GM18517 (cell line): ENCODE data around the gene RHOU.
"Not testable (repeated sequence)": the region's sequence is repeated elsewhere in the genome, so short reads cannot be mapped to it uniquely, and the experiment has no call there.

ENCODE experiments used
- ATAC-seq: cut with Tn5 transposase; IDR thresholded peaks from one replicate; pipeline ENCODE4 v1.9.1; 2021; ENCODE audit warnings: mild to moderate bottlenecking, moderate library complexity; ENCODE audit not compliant: unreplicated experiment

RHOU gene

DNA sequence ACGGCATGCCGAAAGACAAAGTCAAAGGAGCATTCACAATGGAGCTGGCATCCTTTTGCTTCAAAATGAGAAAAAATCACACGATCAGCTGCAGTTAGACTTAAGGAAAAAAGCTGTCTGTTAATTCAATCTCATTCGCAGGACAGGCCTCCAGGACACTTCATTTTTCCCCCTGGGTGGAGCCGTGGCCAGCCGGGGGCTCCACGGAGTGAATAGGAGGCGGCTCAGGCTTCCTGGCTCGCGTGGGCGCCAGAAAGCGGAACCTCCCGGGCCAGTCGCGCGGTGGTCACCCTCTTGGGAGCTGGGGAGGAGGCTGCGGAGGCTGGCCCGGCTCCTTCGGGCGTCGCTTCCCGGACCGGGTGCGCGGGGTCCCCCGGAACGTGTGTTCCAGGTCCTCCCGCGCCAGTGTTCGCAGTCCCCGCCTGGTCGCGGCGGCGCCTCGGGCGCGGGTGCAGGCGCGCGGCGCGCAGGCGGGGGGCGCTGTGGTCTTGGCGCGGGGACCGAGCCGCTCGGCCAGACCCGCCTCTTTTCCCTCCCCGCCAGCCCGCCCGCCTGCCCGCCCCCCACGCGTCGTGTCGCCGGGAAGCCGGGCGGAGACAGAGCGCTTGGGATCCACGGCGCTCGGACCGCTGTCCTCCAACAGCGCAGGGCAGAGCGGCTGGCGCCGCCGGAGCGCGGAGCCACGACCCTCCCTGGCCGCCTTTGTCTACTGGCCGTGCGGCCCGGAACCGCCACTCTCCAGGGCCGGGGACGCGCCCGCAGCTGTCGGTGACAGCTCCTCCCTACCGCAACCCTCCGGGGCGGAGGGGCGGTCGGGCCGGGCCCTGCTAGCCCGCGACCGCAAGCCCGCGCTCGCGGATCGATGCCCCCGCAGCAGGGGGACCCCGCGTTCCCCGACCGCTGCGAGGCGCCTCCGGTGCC, at the start of gene RHOU:
Gene RHOU (plus strand): TSS at position 599 of the 921 bp plus-strand sequence. CDS start 264 bp downstream, at position 863.
- peak; percentile 64 for ATAC-seq

- no peak for ATAC-seq
Measured at GRCh38 chr1:228687587-228687986, 47.7 kb upstream of the RHOU start.

DNA sequence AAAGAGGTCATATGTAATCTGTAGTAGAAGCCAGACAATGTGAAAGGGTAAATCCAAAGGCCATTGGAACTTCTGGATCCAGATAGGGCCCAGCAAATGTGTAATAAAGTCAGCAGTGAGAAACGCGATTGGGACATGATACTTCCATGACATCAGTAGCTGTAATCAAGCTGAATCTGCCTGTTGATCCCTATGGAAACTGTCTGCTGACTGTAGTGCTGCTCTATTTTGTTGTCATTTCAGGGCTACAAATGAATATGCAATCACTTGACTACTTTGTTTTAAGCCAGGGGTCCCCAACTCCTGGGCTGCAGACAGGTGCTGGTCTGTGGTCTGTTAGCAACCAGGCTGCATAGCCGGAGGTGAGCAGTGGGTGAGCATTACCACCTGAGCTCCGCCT, 46.0 kb upstream of the RHOU start:
- no peak for ATAC-seq

- ATAC-seq: no peak
Measured at GRCh38 chr1:228691211-228691610, 44.1 kb upstream of the RHOU start.

DNA sequence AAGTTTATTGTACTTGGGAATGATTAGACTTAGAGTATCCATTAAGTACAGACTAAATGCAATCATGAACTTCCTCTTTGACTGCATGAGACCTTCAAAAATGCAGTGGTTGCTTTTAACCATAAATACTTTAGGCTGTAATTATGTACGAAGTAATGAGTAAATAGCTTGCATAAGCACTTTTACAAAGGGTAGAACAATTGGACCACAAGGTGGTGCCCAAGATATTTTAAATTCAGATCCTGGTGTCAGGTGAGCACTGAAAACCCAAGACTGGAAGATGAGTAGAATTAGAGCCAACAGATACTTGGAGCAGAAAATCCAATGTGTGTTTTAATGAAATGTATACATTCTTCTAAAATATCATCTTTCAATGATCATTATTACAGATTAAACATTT, 43.4 kb upstream of the RHOU start:
- ATAC-seq: no peak

- not testable (repeated sequence) for ATAC-seq
Measured at GRCh38 chr1:228694447-228694846, 40.8 kb upstream of the RHOU start.

- ATAC-seq: no peak
Measured at GRCh38 chr1:228695015-228695955, 40.0 kb upstream of the RHOU start.

GRCh38 chr1:228697207-228698016, 37.9 kb upstream of the RHOU start:
- ATAC-seq: no peak

- ATAC-seq: no peak
Measured at GRCh38 chr1:228698017-228698329, 37.3 kb upstream of the RHOU start.

- ATAC-seq: no peak
Measured at GRCh38 chr1:228702433-228702832, 32.8 kb upstream of the RHOU start.

DNA sequence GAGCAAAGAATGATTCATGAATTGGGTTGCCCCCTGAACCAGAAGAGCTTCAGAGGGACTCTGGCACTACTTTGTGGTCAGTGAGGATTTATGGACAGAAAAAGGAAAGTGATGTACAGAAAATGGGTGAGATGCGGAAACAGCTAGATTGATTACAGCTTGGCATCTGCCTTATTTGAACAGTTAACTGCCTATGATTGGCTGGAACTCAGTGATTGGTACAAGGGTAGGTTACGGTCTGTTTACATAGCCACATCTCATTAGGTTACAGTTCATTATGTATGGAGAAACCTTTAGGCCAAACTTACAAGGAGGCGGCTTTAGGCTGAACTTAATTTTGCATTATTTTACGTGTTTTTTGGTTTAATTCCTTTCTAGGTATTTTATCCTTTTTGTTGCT, 29.0 kb upstream of the RHOU start:
- no peak for ATAC-seq

- no peak for ATAC-seq
Measured at GRCh38 chr1:228717081-228717480, 18.2 kb upstream of the RHOU start.

DNA sequence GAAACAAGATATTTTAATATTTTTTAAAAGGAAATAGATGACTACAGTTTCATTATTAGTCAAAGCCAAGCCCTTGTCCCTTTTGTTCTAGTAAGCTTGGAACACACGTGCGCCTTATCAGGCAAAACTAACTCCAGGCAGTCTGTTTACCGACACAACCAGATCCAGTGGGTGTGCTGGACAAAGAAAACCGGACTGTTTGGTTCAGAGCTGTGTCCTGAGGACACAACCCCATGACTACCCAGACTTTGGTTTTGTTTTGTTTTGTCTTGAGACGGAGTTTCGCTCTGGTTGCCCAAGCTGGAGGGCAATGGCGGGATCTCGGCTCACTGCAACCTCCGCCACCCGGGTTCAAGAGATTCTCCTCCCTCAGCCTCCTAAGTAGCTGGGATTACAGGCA, 13.9 kb upstream of the RHOU start:
- ATAC-seq: no peak

DNA sequence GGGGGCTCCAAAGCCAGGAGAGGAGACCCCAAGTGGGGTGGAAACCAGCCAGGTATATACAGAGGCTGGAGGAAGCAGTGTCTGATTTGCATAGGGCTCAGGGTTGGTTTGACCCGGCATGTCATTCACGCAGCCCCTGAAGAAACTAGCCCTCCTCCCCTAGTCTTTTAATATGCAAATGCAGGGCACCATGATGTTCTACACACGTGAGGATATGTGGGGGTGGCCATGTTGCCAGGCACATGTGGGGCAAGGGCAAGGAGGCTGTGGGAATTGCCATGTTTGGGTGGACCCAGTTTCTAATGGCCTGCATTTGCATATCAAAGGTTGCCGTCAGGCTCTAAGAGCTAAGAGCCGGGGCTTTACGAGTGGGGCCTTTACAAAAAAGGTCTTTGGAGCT, 12.0 kb upstream of the RHOU start:
- no peak for ATAC-seq

DNA sequence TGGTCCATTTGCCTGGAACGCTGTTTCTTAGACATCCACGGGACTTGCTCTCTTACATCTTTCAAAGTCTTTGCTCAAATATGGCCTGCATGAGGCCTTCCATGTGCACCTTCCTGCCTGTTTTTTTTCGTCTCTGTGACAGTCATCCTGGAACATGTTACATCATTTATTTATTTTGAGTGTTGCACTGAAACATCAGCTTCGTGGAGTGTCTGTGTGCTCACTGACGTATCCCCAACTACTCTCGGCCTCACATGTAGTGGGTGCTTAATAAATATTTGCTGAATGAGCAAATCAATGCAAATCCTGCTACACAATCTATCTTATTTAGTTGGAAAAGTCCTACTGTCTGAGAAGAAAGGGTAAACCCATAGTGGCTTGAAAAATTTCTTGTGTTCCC, 11.4 kb upstream of the RHOU start:
- ATAC-seq: no peak

DNA sequence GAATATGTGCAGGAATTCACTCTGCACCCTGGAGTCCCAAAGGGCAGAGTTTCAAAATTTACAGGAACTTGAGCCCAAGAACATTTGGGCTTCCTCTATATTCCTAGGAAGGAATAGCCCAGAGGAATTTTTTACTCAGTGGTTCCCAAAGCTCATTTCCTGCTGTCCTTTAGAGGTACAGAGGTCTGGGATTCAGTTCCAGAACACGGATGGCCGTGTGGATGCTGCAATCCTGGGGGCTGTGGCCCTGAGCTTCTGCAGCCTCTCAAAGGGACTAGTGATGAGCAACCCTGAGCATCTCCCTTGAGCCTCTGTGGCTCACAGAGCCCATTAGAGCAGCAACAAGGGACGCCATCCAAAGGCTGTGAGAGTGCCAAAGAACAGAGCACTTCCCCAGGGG, 10.1 kb upstream of the RHOU start:
- ATAC-seq: no peak

- ATAC-seq: no peak
Measured at GRCh38 chr1:228727681-228728171, 7.6 kb upstream of the RHOU start.

DNA sequence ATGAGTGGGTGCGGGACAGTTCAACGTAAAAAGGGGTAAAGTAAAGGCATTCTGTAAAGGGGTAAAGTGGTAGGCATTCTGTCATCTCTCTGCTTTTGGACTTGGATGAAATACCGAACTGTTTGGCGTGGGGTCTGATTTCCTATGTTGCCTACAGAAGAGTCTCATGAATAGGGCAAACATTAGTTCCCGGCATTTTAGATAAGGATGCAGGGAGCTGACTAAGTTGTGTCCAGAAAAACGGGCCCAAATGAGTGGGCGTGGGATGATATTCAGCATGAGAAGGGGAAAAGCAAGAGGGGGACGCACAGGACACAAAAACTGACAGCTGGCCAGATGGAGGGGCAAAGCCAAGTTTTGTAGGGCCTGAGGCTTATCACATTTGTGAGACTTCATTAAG, 2.9 kb upstream of the RHOU start:
- no peak for ATAC-seq

DNA sequence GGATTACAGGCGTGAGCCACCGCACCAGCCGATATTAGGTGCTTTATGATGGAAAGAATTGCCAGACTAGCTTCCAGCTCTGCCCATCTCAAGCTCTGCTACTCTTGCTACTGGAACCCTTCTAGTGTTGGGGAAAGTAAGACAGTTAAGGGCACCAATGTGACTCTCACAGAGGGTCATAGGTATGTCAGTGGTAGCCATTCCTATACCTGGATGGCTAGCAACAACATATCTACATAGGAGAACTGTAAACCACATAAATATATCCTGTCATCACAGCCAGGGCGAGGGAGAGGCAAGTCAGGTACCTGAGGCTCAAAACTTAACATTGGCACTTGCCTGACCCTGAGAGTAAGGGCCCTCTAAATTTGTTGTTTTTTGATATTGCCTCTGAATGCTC, 1.7 kb upstream of the RHOU start:
- ATAC-seq: no peak

DNA sequence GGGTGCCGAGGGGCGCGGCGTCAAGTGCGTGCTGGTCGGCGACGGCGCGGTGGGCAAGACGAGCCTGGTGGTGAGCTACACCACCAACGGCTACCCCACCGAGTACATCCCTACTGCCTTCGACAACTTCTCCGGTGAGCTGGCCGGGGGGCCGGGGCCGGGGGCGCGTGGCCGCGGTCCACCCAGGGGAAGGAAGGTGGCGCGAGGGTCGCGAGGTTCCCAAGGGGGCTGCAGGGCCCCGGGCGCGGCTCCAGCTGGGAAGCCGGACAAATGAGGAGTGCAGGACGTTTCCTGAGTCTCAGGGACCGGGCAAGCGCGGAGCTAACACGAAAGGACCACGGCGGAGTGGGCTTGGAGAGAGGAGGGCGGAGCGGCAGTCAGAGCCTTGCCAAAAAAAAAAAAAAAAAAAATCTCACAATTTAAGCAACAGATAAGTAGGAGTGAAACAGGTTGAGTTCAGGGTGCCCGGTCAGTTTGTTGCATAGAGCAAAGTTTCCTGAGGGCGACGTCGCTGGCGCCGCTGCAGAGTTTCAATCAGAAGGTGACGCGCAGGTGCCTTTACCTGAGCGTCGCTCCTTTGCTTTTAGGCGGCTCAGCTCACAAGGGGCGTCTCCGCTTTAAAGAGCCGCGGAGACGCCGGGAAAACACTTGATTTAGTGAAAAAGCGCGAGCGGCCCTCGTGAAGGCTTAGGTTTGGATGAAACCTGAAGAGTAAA, 750 bp downstream of the RHOU start:
- no peak for ATAC-seq
